IPS-NIHi11 (cell line): ENCODE results near the gene GNPTAB.
"Not testable (repeated sequence)": the region's sequence is repeated elsewhere in the genome, so short reads cannot be mapped to it uniquely, and the experiment has no call there.

Experiments
- DNase-seq: peaks from one replicate; pipeline ENCODE4 v3.0.0; 2012; ENCODE audit warnings: mixed read lengths, low spot score

GNPTAB gene

DNA sequence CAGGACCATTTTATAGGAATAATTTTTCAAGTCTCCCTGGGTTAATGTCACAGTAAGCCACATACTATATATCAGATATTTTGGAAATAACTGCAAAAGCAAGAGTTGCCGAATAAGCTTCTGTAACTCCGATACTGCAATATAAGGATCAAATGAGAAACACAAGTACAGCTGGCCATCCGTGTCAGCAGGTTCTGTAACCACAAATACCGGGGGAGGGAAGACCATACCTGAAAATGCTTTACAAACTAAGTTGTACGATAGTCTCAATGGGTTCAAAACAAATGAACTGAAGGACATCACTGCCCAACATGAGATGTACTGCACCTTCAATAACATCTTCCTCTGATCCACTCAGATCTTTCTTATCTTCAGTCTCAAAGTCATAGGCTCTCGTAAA, 93.3 kb downstream of the GNPTAB start:
- DNase-seq = no peak

DNA sequence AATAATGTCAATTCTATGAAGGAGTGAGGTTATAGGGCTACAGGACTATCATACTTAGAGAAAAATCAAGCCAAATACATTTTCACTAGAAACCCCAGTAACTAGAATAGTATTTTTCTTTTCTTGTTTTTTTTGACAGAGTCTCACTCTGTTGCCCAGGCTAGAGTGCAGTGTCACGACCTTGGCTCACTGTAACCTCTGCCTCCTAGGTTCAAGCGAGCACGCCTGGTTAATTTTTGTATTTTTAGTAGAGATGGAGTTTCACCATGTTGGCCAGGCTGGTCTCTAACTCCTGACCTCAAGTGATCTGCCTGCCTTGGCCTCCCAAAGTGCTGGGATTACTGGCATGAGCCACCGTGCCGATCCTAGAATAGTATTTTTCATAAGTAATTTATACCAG, 96.3 kb downstream of the GNPTAB start:
- not testable (repeated sequence) for DNase-seq

DNA sequence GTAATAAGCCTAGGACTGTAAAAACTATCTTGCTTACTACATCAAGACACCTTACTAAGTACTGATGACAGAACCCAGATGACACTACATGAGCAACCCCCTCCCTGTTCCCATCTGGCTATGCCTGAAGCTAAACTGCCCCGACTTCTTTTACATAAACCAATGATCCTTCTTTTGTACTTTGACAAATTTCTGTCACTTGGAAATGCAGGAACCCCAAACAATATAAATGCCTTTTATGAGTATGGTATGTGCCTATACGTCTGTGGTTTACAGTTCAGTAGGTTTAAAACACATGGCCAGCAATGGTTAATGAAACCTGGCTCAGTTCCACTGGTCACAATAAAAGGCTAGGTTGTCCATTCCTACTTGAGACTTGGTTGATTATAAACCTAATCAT, 97.6 kb downstream of the GNPTAB start:
- no peak for DNase-seq

DNA sequence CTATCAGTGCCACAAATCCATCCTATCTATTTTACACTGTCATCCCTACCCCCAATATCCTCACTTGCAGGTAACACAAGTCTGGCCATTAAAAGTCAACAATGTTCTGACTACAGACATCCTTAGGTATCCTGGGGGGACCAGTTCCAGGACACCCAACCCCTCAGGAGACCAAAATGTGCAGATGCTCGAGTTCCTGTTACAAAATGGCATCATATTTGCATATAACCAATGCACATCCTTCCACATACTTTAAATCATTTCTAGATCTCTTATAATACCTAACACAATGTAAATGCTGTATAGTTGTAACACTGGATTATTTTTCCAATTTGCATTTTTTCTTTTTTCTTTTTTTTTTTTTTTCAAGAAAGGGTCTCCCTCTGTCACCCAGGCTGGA, 98.4 kb downstream of the GNPTAB start:
- no peak for DNase-seq

DNA sequence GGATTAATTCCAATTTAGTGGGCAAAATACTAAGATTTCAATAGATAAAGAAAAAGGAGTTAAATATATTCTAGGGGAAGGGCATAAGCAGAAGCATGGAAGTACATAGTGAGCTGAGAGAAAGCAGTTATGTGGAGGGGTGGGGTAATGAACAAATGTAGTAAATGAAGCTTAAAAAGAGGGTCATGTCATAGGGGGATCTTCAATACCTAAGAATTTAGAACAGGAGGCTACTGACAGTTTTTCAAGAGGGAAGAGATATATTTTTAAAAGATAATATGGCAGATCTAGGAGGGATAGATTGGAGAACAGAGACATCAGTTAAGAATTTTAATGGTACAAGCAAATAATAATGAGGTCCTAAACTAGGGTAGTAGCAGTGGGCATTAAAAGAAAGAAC, 100.9 kb downstream of the GNPTAB start:
- DNase-seq = no peak

DNA sequence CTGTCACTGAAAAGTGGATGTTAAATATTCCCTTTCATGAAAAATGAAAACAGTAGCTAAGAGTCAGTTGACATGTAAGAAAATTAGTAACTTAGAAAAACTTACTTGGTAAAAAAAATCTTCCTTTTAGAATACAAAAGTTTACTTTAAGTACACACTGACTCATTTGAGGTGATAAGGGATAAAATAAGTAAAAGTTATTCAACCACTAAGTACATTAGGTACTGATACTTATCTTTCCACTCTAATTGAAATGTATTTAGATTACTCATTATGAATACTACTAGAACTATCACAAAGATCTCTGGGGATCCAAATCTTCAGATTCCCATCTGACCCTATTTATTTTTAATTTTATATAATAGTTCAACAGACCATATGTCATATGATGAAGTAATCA, 103.7 kb downstream of the GNPTAB start:
- no peak for DNase-seq

DNA sequence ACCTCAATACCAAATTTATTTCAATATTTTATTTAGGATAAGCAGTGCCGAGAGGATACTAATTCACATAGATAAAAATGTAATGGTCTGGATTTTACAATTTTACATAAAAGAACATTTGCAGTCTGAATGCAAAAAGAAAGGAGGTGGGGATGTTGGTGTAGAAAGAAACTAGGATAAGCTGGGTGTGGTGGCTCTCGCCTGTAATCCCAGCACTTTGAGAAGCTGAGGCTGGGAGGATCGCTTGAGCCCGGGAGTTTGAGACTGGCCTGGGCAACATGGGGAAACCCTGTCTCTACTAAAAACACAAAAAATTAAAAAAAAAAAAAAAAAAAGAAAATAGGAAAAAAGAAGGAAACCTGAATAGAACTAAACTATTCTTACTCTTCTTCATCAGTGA, 108.4 kb downstream of the GNPTAB start:
- DNase-seq = no peak

DNA sequence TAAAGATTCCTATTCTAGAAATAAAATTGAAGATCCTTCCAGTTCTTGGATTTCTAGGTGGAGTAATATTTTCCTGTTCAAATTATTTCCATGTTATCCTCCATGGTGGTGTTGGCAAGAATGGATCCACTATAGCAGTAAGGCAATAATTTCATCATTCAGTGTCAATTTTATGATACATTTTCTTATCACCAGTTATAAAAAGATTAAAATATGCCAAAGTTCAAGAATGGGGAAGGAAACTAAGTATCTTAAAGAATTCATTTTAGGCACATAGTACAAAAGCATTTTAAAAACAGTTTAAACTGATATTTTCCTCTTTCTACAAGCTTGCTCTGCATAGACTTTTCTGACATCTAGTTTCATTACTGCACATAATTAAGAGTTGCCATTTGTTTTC, 110.6 kb downstream of the GNPTAB start:
- DNase-seq = no peak

DNA sequence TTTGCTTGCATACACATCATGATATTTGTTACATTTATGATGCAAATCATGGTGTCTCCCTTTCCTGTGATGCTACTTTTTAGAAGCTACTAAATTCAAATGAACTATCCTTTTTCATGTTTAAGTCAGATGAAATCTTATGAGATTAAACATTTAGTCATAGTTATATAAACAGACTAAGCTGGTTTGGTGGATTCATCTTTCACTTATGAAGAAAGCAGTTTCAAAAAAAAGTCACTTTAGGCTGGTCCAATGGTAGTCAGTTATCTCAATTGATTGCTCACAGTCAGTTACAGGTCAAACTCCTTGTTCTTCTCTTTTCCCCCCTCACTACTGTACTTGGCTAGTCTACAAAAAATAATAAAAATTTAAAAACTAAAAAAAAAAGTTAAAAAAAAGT, 111.2 kb downstream of the GNPTAB start:
- DNase-seq = no peak

DNA sequence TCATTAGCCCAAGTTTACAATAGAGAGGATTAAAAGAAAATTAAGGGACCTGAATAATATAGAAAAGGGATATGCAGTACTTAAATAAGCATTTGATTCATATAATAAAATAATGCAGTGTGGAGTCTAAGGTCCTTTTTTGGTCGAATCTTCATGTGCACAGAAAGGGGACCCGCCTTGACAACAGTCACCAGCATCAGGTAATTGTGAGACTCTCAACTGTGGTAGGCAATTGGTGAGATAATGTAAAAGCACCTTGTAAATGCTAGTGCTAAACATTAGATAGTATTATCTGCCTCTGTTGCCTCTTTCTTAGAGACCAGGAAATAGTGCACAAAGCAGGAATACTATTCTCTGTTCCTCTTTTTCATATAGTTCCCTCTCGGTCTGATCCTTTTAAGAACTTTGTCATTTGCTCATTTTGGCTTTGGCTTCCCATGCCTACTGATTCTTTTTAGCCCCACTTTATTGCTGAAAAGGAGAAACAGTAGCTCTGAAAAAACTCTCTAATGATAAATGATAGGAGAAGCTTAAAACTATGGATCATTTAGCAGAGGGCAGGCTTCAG, 115.8 kb downstream of the GNPTAB start:
- no peak for DNase-seq

DNA sequence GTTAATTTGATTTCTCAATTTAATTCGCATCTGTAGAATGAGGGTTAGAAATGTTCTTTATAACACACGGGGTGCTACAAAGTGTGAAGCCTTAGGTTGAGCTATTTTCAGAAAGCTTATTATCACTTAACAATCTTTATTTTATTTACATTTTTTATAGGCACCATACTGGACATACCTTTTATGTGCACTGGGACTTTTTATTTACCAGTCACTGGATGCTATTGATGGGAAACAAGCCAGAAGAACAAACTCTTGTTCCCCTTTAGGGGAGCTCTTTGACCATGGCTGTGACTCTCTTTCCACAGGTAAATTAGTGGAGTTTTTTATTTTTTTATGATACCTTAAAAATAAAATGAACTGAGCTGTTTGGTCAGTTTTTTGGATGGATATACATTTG, 116.8 kb downstream of the GNPTAB start:
- no peak for DNase-seq

DNA sequence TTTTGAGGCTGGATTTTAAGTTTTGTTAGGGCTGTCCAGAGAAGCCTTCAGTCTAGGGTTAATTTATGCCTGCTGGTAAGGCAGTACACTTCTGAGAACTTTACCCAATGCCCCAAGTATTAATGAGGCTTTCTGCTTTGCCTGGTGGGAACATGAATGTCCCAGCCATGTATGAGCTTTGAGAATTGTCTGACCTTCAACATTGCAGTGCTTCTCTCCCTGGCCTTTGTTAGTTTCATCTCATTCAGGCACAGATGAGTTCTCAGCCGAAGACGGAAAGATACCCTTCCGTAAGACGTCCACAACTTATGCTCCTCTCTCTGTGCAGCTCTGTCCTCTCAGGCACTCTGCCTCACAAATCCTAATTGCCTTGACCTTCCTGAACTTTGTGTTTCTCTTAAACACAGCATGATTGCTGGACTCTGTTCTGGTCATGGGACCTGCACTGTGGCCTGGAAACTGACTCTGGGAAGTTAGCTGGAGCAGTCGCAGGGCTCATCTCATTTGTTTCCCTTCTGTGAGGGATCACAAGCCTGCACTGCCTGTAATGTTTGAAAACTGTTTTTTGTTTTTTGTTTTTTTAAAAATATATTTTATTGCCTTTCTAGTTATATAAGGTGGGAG, 117.6 kb downstream of the GNPTAB start:
- no peak for DNase-seq

DNA sequence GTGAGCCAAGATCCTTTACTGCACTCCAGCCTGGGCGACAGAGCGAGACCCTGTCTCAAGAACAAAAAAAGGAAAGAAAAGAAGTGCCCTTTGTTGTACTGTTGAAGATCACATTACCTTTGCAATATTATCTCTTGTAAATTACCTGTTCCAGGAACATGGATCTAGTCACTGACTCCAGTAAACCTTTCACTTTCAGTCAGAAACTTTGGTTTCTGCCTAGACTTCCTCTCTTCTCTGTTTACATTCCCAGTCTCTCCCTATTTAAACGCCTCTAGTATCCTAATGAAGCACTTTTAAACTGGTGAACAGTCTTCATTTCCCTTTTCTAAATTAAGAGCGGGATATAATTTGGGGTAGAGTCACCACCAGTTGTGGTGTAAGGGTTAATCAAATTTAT, 120.5 kb downstream of the GNPTAB start:
- DNase-seq = no peak

DNA sequence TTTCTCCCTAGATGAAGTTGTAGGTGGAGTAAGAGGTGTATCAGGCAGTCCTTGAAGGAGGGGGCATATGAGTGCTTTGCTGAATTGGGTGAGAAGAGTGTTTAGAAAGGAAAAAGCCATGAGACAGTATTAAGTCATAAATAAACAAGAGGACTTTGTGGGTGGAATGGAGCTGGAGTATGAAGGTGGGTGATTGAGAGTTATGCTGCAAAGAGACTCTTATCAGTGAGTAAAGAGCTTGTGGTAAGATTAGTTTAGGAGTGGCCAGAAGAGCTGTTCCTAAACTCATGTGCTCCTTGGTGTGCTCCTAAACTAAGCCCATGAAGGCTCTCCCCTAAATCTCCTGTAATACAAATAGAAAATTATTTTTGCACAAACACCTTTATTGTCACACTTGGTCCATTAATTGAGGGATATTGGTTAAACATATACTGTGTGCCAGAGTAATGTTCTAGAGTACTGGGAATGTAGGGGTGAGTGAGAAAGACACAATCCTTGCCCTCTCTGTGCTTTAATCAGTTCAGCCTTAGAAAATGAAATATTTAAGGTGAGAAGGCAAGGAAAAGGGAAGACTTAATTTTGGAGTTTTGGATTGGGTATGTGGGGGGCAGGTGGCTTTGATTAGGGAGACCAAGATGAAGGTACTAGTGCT, 123.5 kb downstream of the GNPTAB start:
- no peak for DNase-seq

DNA sequence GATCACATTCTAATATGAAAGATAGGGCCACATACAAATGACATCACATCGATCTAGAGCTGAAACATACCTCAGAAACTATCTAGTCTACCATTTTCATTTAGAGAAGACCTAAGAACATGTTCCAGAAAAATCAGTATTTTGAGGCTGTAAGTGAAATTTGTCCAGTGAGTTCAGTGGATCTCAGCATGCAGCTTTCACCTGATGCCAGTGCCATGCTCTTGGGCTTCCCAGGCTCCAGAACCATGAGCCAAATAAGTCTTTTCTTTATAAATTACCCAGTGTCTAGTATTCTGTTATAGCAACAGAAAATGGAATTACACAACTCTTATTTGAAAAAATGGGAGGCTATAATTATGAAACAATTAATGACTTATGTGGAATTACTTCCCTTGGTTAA, 124.4 kb downstream of the GNPTAB start:
- no peak for DNase-seq

DNA sequence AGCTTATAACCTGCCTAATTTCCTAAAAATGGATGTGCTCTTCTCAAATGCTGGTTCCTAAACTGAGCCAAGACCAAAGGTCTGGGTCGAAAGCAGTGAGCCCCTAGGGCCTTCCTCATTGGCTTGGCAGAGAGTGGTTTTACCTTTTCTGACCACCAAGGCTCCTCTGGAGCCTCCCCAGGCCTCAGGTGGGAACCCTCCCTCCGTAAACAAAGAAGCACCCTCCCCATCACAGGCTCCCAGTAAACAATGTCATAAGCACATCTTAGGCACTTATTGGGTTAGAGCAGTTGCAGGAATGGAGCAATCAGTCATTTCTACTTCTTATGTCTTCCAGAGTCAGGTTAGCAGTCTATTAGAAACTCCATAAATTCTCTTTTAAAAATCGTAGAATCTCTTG, 127.3 kb downstream of the GNPTAB start:
- DNase-seq = peak; percentile 18

DNA sequence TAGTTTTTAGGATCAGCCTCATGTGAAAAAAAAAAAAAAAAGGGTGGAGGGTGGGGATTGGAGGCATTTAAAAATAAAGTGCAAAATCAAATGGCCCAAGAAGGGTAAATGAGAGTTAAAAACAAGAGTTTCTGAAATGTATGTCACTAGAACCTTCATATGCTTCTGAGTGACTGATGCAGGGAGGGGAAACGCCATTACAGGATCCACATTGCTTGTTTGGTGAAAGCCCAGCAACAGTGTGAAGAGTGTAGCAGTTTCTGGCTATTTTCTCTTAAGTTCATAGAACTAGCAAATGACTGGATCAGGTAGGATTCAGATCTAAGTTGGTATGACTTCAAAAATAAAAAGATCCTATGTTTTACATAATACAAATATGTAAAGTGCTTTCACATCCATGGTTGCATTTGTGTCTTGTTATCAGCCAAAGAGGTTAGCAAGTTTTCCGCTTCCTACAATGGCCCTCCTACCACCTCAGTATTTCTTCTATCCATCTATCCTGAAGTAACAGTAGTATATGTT, 130.4 kb downstream of the GNPTAB start:
- DNase-seq = no peak

DNA sequence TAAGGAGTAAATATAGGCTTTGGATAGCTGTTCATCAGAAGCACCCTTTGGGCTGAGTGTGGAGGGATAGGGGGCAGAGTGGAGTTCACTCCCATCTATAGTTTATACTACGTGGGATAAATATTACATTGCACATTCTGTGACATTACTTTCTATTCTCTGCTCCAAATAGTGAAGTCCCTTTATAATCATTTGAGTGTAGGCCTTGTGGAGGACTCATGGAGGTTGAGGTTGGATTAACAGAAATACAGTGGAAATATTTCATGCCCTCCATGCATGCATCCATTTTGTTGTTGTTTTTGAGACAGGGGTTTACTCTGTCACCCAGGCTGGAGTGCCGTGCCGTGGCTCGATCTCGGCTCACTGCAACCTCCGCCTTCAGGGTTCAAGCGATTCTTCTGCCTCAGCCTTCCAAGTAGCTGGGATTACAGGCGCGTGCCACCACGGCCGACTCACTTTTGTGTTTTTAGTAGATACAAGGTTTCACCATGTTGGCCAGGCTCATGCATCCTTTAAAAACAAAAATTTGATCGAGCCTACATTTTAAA, 131.9 kb downstream of the GNPTAB start:
- DNase-seq = peak; percentile 22

DNA sequence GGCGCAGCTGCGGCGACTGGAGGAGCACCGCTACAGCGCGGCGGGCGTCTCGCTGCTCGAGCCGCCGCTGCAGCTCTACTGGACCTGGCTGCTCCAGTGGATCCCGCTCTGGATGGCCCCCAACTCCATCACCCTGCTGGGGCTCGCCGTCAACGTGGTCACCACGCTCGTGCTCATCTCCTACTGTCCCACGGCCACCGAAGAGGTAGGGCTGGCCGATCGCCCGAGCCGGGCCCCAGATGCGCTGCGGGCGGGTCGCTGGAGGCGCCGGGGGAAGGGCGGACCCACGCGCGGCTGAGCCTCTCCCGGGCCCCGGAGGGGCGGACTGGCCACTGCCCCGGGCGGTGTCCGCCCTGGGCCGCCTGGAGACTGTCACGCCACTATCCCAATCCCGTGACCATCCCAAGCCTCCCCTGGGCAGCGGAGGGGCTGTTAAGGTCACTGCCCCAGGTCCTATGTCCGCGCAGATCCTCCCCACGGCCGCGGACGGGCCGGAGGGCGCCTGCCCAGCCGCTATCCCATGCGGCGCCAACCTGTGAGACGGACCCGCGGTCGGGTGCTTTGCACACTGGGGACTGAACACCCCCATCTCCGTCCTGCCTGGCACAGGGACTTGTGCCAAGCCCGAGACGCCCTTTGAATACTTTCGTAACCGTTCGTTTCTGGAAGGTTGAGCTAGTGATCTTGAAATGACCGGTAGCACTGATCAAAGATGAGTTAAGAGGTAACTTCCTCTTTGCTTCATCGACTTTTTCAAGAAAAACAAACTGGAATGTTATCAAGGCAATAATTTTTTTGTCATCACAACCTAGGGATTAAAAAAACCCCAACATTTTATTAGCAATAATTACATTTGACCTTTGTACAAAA, 132.6 kb downstream of the GNPTAB start:
- peak; percentile 49 for DNase-seq

DNA sequence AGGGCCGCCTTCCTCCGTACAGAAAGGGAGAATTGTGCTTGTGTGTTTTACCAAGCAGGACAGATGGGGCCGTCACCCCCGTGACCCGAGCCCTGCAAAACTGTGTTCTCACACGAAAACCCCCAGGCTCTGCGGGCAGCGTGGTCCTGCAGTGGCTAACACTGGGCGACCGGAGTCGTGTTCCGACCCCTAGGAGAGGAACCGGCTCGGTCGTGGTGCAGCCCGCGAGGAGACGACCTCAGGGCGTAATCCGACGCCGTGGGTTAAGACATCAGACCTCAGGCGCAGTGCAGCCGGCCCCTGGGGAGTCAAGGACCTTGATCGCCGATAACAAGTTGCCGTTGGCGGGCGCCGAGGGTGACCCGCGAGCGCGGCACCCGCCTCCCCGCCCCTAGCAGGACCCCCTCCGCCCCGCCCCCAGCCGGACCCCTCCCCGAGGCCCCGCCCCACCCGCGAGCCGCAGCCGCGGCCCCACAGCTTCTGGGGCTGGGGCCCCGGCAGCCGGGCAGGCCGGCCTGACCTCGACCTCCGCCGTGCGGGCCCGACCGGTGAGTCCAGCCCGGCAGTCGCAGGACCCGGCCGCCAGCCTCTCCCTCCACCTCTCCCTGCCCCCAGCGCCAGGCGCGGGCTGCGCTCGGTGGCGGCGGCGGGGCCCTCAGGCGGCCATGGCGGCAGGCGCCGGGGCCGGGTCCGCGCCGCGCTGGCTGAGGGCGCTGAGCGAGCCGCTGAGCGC, 133.4 kb downstream of the GNPTAB start, which contains the start of gene CHPT1:
TSS of gene CHPT1 (plus strand) at position 444 of the 733 bp plus-strand sequence. CDS start at position 666, 222 bp downstream.
- peak; percentile 89 for DNase-seq
